Fibroblast of lung (primary cell): ENCODE data around the gene PLA2G6.

Experiments
- EZH2 ChIP-seq: IDR thresholded peaks from 2 replicates; pipeline ENCODE4 v1.5.1; 2012; ENCODE audit warnings: low read length, control low read depth, mild to moderate bottlenecking; ENCODE audit errors: missing control alignments
- TF ChIP-seq, protein P1 (sequence below), 2 donors: IDR thresholded peaks in 1 of 2; conservative IDR thresholded peaks in 1 of 2; 1 replicate in 1 of 2; 2 replicates in 1 of 2; pipeline ENCODE4 v1.5.1; 2011 to 2012; ENCODE audit warnings: low read length in 2 of 2, control low read depth in 1 of 2, inconsistent platforms in 1 of 2, low read depth in 1 of 2, mild to moderate bottlenecking in 1 of 2

GRCh38 chr22:38191055-38191454 lies 9.4 kb upstream of the PLA2G6 start:
- TF ChIP-seq, protein P1, sequence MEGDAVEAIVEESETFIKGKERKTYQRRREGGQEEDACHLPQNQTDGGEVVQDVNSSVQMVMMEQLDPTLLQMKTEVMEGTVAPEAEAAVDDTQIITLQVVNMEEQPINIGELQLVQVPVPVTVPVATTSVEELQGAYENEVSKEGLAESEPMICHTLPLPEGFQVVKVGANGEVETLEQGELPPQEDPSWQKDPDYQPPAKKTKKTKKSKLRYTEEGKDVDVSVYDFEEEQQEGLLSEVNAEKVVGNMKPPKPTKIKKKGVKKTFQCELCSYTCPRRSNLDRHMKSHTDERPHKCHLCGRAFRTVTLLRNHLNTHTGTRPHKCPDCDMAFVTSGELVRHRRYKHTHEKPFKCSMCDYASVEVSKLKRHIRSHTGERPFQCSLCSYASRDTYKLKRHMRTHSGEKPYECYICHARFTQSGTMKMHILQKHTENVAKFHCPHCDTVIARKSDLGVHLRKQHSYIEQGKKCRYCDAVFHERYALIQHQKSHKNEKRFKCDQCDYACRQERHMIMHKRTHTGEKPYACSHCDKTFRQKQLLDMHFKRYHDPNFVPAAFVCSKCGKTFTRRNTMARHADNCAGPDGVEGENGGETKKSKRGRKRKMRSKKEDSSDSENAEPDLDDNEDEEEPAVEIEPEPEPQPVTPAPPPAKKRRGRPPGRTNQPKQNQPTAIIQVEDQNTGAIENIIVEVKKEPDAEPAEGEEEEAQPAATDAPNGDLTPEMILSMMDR (conservative IDR thresholded peaks at IDR 0.05 in 1 of 2, IDR thresholded peaks at IDR 0.05 in 1 of 2; ENCODE audit: low read depth in 1 of 2, low read length in 2 of 2) = no peak
- no peak for TF ChIP-seq EZH2
